ENCODE measurements around the gene PSKH1. TPM values are rescaled to one million over a fixed set of nuclear protein-coding genes. Genes with fewer than 3 reads are reported as not detected.

Gene PSKH1
- polyA plus RNA-seq, 2 of the 4 experiments (the other 2 are of a cell fraction), result 15.1 to 15.8 TPM

DNA sequence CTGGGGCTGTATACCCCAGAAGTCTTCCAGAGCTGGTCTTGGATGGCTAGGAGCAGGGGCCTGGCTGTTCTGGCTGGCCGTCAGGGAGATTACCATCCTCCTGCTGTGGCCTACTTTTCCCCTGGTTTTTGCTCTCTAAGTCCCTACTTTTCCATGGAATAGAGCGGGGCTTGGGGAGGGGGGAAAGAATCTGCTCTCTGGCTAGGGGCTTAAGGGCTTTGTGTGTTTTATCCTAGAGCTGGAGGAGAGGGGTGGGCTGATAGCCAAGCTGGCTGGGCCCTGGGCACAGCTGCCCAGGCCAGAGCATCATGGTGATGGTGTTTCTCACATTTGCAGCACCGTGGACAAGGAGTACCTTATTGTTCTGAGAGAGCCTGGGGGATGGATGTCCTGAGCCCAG is 4.7 kb upstream of the PSKH1 start:
- no peaks in the 10 kb centered on the region for H3K9me3 ChIP-seq
- no peak overlapping the region for H3K4me2 ChIP-seq
- FAIRE-seq (no peak), ATAC-seq (no peak), DNase-seq (ENCODE audit: low read depth in 1 of 2, low spot score in 1 of 2) (no peak)
- CTCF ChIA-PET, result interaction anchor here (0.7 to 17.4 kb wide), 7 partner anchors 9 to 72 kb away, joined by 3 to 370 read pairs (median 4); partner anchors contain the start of genes CTRL, EDC4, LCAT and PSMB10
- H3K4me1 ChIP-seq, result peaks cover 14% of the 10 kb centered on the region; the same call in 2 of the 3 replicates
- POLR2A ChIA-PET, result no interaction called here
- TF ChIP-seq CHD4 (IDR thresholded peaks at IDR 0.05; ENCODE audit: borderline replicate concordance), result no peak
- TF ChIP-seq POLR2A (IDR thresholded peaks at IDR 0.05; ENCODE audit: low read length), result no peak
- no peak for TF ChIP-seq SREBF2 (IDR thresholded peaks at IDR 0.05)
- TF ChIP-seq, protein P1, sequence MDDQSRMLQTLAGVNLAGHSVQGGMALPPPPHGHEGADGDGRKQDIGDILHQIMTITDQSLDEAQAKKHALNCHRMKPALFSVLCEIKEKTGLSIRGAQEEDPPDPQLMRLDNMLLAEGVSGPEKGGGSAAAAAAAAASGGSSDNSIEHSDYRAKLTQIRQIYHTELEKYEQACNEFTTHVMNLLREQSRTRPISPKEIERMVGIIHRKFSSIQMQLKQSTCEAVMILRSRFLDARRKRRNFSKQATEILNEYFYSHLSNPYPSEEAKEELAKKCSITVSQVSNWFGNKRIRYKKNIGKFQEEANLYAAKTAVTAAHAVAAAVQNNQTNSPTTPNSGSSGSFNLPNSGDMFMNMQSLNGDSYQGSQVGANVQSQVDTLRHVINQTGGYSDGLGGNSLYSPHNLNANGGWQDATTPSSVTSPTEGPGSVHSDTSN (IDR thresholded peaks at IDR 0.05), result no peak
- no peak for TF ChIP-seq KDM1A (IDR thresholded peaks at IDR 0.05; ENCODE audit: low read depth)
- TF ChIP-seq HES2 (IDR thresholded peaks at IDR 0.05), result no peak
- TF ChIP-seq HMGXB4 (CRISPR knock-in tag; IDR thresholded peaks at IDR 0.05; ENCODE audit: borderline replicate concordance), result no peak
- no peak for TF ChIP-seq HEYL (CRISPR knock-in tag; IDR thresholded peaks at IDR 0.05)
- no peak for TF ChIP-seq HOXB13 (CRISPR knock-in tag; IDR thresholded peaks at IDR 0.05; ENCODE audit: low read depth)
- no peak for TF ChIP-seq RAD21 (conservative IDR thresholded peaks at IDR 0.05 in 1 of 2, IDR thresholded peaks at IDR 0.05 in 1 of 2)
- TF ChIP-seq ZNF302 (CRISPR knock-in tag; IDR thresholded peaks at IDR 0.05), result no peak
- no peak for TF ChIP-seq EHF (CRISPR knock-in tag; IDR thresholded peaks at IDR 0.05)
- TF ChIP-seq MYC (IDR thresholded peaks at IDR 0.05; ENCODE audit: borderline replicate concordance, low read length), result no peak
- no peak for TF ChIP-seq RNF2 (IDR thresholded peaks at IDR 0.05; ENCODE audit: borderline replicate concordance, low read depth)
- TF ChIP-seq CBX8 (IDR thresholded peaks at IDR 0.05), result no peak
- TF ChIP-seq FOXS1 (CRISPR knock-in tag; IDR thresholded peaks at IDR 0.05), result no peak
- no peak for TF ChIP-seq ZC3H11A (IDR thresholded peaks at IDR 0.05)
- 81% methylated on average over 3 of the region's 3 CpGs for WGBS (ENCODE audit: missing lambda C conversion rate)
- no peak overlapping the region for H3K27ac ChIP-seq
- H3K4me3 ChIP-seq, result no peak overlapping the region

DNA sequence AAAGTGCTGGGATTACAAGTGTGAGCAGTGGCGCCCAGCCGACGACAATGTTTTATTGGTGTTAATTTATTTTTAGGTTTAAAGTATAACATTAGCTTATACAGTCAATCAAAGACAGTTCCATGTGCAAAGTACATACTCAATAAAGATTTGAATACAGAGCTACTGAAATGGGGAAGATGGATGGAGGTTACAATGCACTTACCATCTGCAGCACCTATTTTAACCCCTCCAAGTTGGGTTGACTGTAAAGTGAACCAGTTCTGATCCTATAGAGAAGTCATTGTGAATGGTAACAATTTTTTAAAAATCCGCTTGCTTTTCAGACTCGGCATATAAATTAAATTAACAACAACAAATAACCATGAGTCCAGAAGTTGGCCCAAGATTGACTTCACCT is 679 bp upstream of the PSKH1 start:
- DNase-seq (ENCODE audit: low read depth in 1 of 2, low spot score in 1 of 2), result no peak
- POLR2A ChIA-PET, result interaction anchor here (0.7 to 1.9 kb wide), 3 partner anchors 8 to 1330 kb away, joined by 3 to 8 read pairs (median 3); partner anchors contain the start of gene NRN1L
- 72% methylated on average over 5 of the region's 5 CpGs for WGBS (ENCODE audit: missing lambda C conversion rate)
- Histone ChIP-seq H3K4me3 (peak overlapping the region; percentile 98), H3K4me2 (peak overlapping the region; percentile 70), H3K27ac (peak overlapping the region; percentile 59 to 76), H3K9me3 (no peaks in the 10 kb centered on the region), H3K4me1 (peaks cover 11% of the 10 kb centered on the region; the same call in 2 of the 3 replicates)
- no peak for ATAC-seq
- CTCF ChIA-PET, result interaction anchor here (0.8 to 3.7 kb wide), 4 partner anchors 10 to 76 kb away, joined by 3 to 44 read pairs (median 8); no protein-coding TSS in a partner anchor
- no peak for TF ChIP-seq RAD21 (conservative IDR thresholded peaks at IDR 0.05 in 1 of 2, IDR thresholded peaks at IDR 0.05 in 1 of 2)
- FAIRE-seq, result no peak

DNA sequence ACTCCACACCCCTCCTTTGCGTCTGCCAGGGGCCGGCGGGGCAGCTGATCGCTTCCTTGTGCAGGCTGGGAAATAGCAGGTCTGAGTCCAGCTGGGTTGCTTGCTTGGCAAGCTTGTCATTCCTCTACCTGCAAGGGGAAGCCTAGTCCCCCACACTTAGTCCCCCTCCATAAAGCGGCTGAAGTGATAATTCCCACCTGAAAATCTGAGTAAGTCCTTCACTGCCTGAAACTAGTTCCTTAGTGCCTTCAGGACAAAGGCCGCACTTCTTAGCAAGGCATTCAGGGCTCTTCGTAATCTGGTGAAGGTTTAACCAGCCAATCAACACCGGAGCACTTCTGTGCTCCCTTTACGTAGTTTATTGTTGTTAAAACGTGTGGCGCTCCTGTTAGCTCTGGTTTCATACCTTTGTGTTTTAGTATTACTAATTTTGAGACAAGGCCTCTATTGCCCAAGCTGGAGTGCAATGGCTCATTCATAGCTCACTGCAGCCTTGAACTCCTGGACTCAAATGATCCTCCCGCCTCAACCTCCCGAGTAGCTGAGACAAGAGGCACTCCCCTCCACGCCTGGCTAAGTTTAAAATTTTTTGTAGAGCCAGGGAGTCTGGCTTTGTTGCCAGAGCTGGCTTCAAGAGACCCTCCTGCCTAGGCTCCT is 817 bp downstream of the PSKH1 start:
- DNase-seq (ENCODE audit: low read depth in 1 of 2, low spot score in 1 of 2), result no peak
- ATAC-seq, result no peak; a peak in 1 of 6 replicates
- ChIA-PET POLR2A (interaction anchor here (1.2 to 1.9 kb wide), 2 partner anchors 10 to 48 kb away, joined by 3 to 8 read pairs; partner anchors contain the start of gene NRN1L), CTCF (interaction anchor here (0.6 to 3.7 kb wide), 5 partner anchors 11 to 201 kb away, joined by 3 to 44 read pairs (median 4); no protein-coding TSS in a partner anchor)
- Histone ChIP-seq H3K9me3 (no peaks in the 10 kb centered on the region), H3K27ac (peak overlapping the region; percentile 90 to 94), H3K4me3 (peak overlapping the region; percentile 98), H3K4me2 (peak overlapping the region; percentile 97), H3K4me1 (peaks cover 11% of the 10 kb centered on the region; the same call in 2 of the 3 replicates)
- TF ChIP-seq HMGXB4 (CRISPR knock-in tag; IDR thresholded peaks at IDR 0.05; ENCODE audit: borderline replicate concordance) (no peak), CBX2 (IDR thresholded peaks at IDR 0.05; ENCODE audit: borderline replicate concordance, low read depth) (no peak), CEBPB (IDR thresholded peaks at IDR 0.05) (no peak), POLR2A (IDR thresholded peaks at IDR 0.05; ENCODE audit: low read length) (no peak), MAFK (IDR thresholded peaks at IDR 0.05; ENCODE audit: partially characterized antibody) (no peak), SMC3 (IDR thresholded peaks at IDR 0.05) (no peak), RNF2 (IDR thresholded peaks at IDR 0.05; ENCODE audit: borderline replicate concordance, low read depth) (no peak), EHMT2 (IDR thresholded peaks at IDR 0.05; ENCODE audit: low read depth) (no peak), ZC3H11A (IDR thresholded peaks at IDR 0.05) (no peak), ZSCAN20 (CRISPR knock-in tag; IDR thresholded peaks at IDR 0.05) (no peak), CBX8 (IDR thresholded peaks at IDR 0.05) (no peak), ZFP36 (IDR thresholded peaks at IDR 0.05; ENCODE audit: borderline replicate concordance, partially characterized antibody) (no peak), POLR2AphosphoS2 (conservative IDR thresholded peaks at IDR 0.05; ENCODE audit: low read length) (no peak), BHLHE40 (IDR thresholded peaks at IDR 0.05; ENCODE audit: low read depth, low read length) (no peak), ELK1 (IDR thresholded peaks at IDR 0.05; ENCODE audit: low read depth, low read length) (no peak)
- FAIRE-seq, result no peak
- 12% methylated on average over 14 of the region's 14 CpGs for WGBS (ENCODE audit: missing lambda C conversion rate)
